AG09309 (cell line): ENCODE measurements around the gene TGFB3.

ENCODE experiments used
- DNase-seq: peaks from one replicate; pipeline ENCODE4 v3.0.0-alpha.2; 2010; ENCODE audit warnings: low read depth
- H3K4me3 ChIP-seq: 2 replicates; pipeline ENCODE4 v1.5.1; 2011; ENCODE audit warnings: mild to moderate bottlenecking, low read depth, low read length, moderate library complexity; ENCODE audit not compliant: control insufficient read depth
- CTCF ChIP-seq: IDR thresholded peaks from 2 replicates; pipeline ENCODE4 v1.5.1; 2011; ENCODE audit warnings: mild to moderate bottlenecking, low read depth, low read length, inconsistent platforms; ENCODE audit not compliant: insufficient read depth, control insufficient read depth; ENCODE audit errors: missing control alignments

The TGFB3 gene

GRCh38 chr14:75999511-76000190 is 17.9 kb upstream of the TGFB3 start:
- no peak for TF ChIP-seq CTCF
- no peak for DNase-seq
- H3K4me3 ChIP-seq, result no peak overlapping the region

- DNase-seq, result no peak
- no peak overlapping the region for H3K4me3 ChIP-seq
- TF ChIP-seq CTCF, result no peak
Measured at GRCh38 chr14:75996488-75996887, 14.7 kb upstream of the TGFB3 start.

- TF ChIP-seq CTCF, result no peak
- no peak for DNase-seq
- H3K4me3 ChIP-seq, result no peak overlapping the region
Measured at GRCh38 chr14:75995372-75996041, 13.7 kb upstream of the TGFB3 start.

- H3K4me3 ChIP-seq, result no peak overlapping the region
- DNase-seq, result no peak
- TF ChIP-seq CTCF, result no peak
Measured at GRCh38 chr14:75993567-75994041, 11.8 kb upstream of the TGFB3 start.

GRCh38 chr14:75991753-75992152 is 10.0 kb upstream of the TGFB3 start:
- no peak overlapping the region for H3K4me3 ChIP-seq
- no peak for DNase-seq
- no peak for TF ChIP-seq CTCF

- no peak overlapping the region for H3K4me3 ChIP-seq
- DNase-seq, result no peak
- TF ChIP-seq CTCF, result no peak
Measured at GRCh38 chr14:75990297-75990696, 8.5 kb upstream of the TGFB3 start.
